K562 (cell line): ENCODE data around the gene LMAN1L. TPM values are rescaled to one million over a fixed set of nuclear protein-coding genes. Genes with fewer than 3 reads are reported as not detected.

Source experiments
- ATAC-seq: fragments of 200-7000 bp; cut with Tn5 transposase; 3 replicates; pipeline ENCODE4 v1.9.1; 2020; ENCODE audit warnings: moderate library complexity
- BruUV-seq: library from RNA; stranded (reverse); fragments of 400-500 nt; replicated peaks from 2 replicates; lab custom pipeline; 2021; lab: Mats Ljungman, UMichigan
- CTCF ChIA-PET: fragments of 300-600 bp; formaldehyde crosslinking; extraction: SDS; loops from one replicate; lab custom pipeline; 2021; ENCODE audit warnings: low intra/inter-chr PET ratio; lab: Yijun Ruan, JAX
- POLR2A ChIA-PET: fragments of 300-600, 350-650 bp; sonication (Branson Sonifier 250); formaldehyde crosslinking; extraction: SDS; loops from one replicate; lab custom pipeline; 2021; ENCODE audit warnings: antibody characterized with exemption, inconsistent platforms; lab: Yijun Ruan, JAX
- DNase-seq, 4 experiments: peaks; one replicate each; pipeline versions ENCODE4 v3.0.0 to v3.0.0-alpha.2; 2011 to 2018; ENCODE audit warnings: low spot score in 3 of 4, mixed read lengths in 3 of 4; ENCODE audit errors: extremely low read depth in 1 of 4
- FAIRE-seq: peaks from 2 replicates; lab custom pipeline; 2011; peaks lifted over from hg19 to GRCh38; lab: Jason Lieb, UNC
- H2AFZ ChIP-seq: 2 replicates; pipeline ENCODE4 v1.6.0; 2011; ENCODE audit warnings: low read depth, low read length, control low read depth, inconsistent platforms
- H3K27ac ChIP-seq: fragments of 200-600 bp; 3 replicates; pipeline ENCODE4 v1.8.0; 2011; ENCODE audit warnings: low read depth, mild to moderate bottlenecking, control low read depth, inconsistent platforms, low read length, moderate library complexity, mixed read lengths; ENCODE audit errors: extremely low read depth
- H3K27me3 ChIP-seq, 2 experiments: fragments of 300-600 bp in 1 of 2; 2 replicates in 1 of 2; 3 replicates in 1 of 2; pipeline versions ENCODE4 v1.6.0 to v1.8.0; 2011; ENCODE audit warnings: inconsistent platforms in 2 of 2, low read length in 2 of 2, mild to moderate bottlenecking in 1 of 2, mixed read lengths in 1 of 2, moderate library complexity in 1 of 2; ENCODE audit not compliant: control insufficient read depth in 2 of 2, insufficient read depth in 2 of 2
- H3K36me3 ChIP-seq: fragments of 300-600 bp; 3 replicates; pipeline ENCODE4 v1.8.0; 2011; ENCODE audit warnings: mild to moderate bottlenecking, low read length, inconsistent platforms; ENCODE audit not compliant: control insufficient read depth, insufficient read depth
- H3K4me1 ChIP-seq, 2 experiments: fragments of 200-600 bp in 1 of 2; replicated peaks in 1 of 2; 2 replicates in 1 of 2; 3 replicates in 1 of 2; pipeline versions ENCODE4 v1.5.1 to v1.8.0; 2011; ENCODE audit warnings: inconsistent platforms in 2 of 2, low read length in 2 of 2, mild to moderate bottlenecking in 1 of 2, mixed read lengths in 1 of 2, moderate library complexity in 1 of 2; ENCODE audit not compliant: control insufficient read depth in 2 of 2, insufficient read depth in 2 of 2
- H3K4me2 ChIP-seq: 2 replicates; pipeline ENCODE4 v1.6.1; 2011; ENCODE audit warnings: low read length, control low read depth, inconsistent platforms, mixed read lengths; ENCODE audit not compliant: insufficient read depth
- H3K4me3 ChIP-seq: fragments of 200-600 bp; sonication (generic), shearing (Covaris generic); 2 replicates; pipeline ENCODE4 v1.5.1; 2016; ENCODE audit warnings: control low read depth, inconsistent platforms
- H3K79me2 ChIP-seq: fragments of 200-600 bp; 3 replicates; pipeline ENCODE4 v1.8.0; 2011; ENCODE audit warnings: low read length, inconsistent platforms; ENCODE audit not compliant: control insufficient read depth, insufficient read depth
- H3K9ac ChIP-seq, 2 experiments: 2 replicates each; pipeline versions ENCODE4 v1.6.0 to v1.6.1; 2011; ENCODE audit warnings: low read depth in 2 of 2, low read length in 2 of 2, control low read depth in 1 of 2, inconsistent platforms in 1 of 2, mild to moderate bottlenecking in 1 of 2, mixed read lengths in 1 of 2; ENCODE audit not compliant: insufficient read depth in 1 of 2
- H3K9me1 ChIP-seq: one replicate; pipeline ENCODE4 v1.6.0; 2011; ENCODE audit warnings: inconsistent platforms, mild to moderate bottlenecking, low read length, moderate library complexity; ENCODE audit not compliant: control insufficient read depth, insufficient read depth
- H3K9me3 ChIP-seq: replicated peaks from 2 replicates; pipeline ENCODE4 v1.5.1; 2011; ENCODE audit warnings: low read depth, low read length, inconsistent platforms; ENCODE audit not compliant: control insufficient read depth, insufficient read depth
- H4K20me1 ChIP-seq: replicated peaks from 2 replicates; pipeline ENCODE4 v1.6.1; 2011; ENCODE audit warnings: low read length, inconsistent platforms, mixed read lengths; ENCODE audit not compliant: control insufficient read depth, insufficient read depth
- AFF1 ChIP-seq, 2 experiments: fragments of 450-650 bp; IDR thresholded peaks; 2 replicates each; pipeline ENCODE4 v1.6.1; 2018; ENCODE audit warnings: mild to moderate bottlenecking in 2 of 2, low read depth in 1 of 2; ENCODE audit not compliant: partially characterized antibody in 2 of 2
- COPS2 ChIP-seq: fragments of 450-650 bp; conservative IDR thresholded peaks from 2 replicates; pipeline ENCODE4 v1.6.1; 2016; ENCODE audit warnings: mild to moderate bottlenecking, moderate library complexity
- FOXJ2 ChIP-seq: fragments of 200-800 bp; sonication (Bioruptor generic); IDR thresholded peaks from 2 replicates; pipeline ENCODE4 v1.6.1; 2016; ENCODE audit warnings: missing genetic modification characterization, missing compliant biosample characterization
- HEY1 ChIP-seq: fragments of 250-450 bp; sonication (Bioruptor Pico); IDR thresholded peaks from 2 replicates; pipeline ENCODE4 v1.5.0; 2020; ENCODE audit warnings: mild to moderate bottlenecking, moderate library complexity, borderline replicate concordance
- JUN ChIP-seq, 2 experiments: sonication (generic) in 1 of 2; formaldehyde crosslinking in 1 of 2; IDR thresholded peaks; 2 replicates each; pipeline versions ENCODE4 v1.6.1 to v1.8.0; 2012 to 2022; ENCODE audit warnings: borderline replicate concordance in 2 of 2, mild to moderate bottlenecking in 2 of 2, improper control_type of control experiment in 1 of 2, low read depth in 1 of 2, low read length in 1 of 2, missing genetic modification reagents in 1 of 2
- MAFK ChIP-seq: IDR thresholded peaks from 2 replicates; pipeline ENCODE4 v1.6.1; 2011; ENCODE audit warnings: low read length, improper control_type of control experiment
- MITF ChIP-seq: IDR thresholded peaks from 2 replicates; pipeline ENCODE4 v1.6.1; 2014; ENCODE audit warnings: antibody characterized with exemption
- PHF21A ChIP-seq: fragments of 450-650 bp; IDR thresholded peaks from 2 replicates; pipeline ENCODE4 v1.6.1; 2017; ENCODE audit warnings: low read depth, borderline replicate concordance
- RBM14 ChIP-seq: fragments of 200-400 bp; formaldehyde crosslinking; IDR thresholded peaks from 2 replicates; pipeline ENCODE4 v1.6.1; 2018; ENCODE audit warnings: low read depth, mild to moderate bottlenecking, low read length, moderate library complexity, borderline replicate concordance; ENCODE audit not compliant: insufficient read depth
- RBM22 ChIP-seq: fragments of 200-400 bp; formaldehyde crosslinking; IDR thresholded peaks from 2 replicates; pipeline ENCODE4 v1.6.1; 2018; ENCODE audit warnings: low read length, low read depth; ENCODE audit not compliant: poor library complexity, severe bottlenecking
- SREBF2 ChIP-seq: sonication (generic); formaldehyde crosslinking; IDR thresholded peaks from 2 replicates; pipeline ENCODE4 v1.4.0; 2020; ENCODE audit warnings: mild to moderate bottlenecking, missing genetic modification reagents
- SRSF9 ChIP-seq: fragments of 200-400 bp; formaldehyde crosslinking; IDR thresholded peaks from 2 replicates; pipeline ENCODE4 v1.6.1; 2017; ENCODE audit warnings: low read depth, low read length, borderline replicate concordance
- U2AF1 ChIP-seq: fragments of 200-400 bp; formaldehyde crosslinking; optimal IDR thresholded peaks from 2 replicates; pipeline ENCODE3; 2017; ENCODE audit warnings: mild to moderate bottlenecking, low read depth, low read length, moderate library complexity
- ZBTB33 ChIP-seq: sonication (generic); formaldehyde crosslinking; IDR thresholded peaks from 2 replicates; pipeline ENCODE4 v1.8.1; 2023; ENCODE audit warnings: mild to moderate bottlenecking, missing genetic modification reagents
- WGBS: fragments of 100-300 bp; shearing (Covaris generic); methylation state at CpG from one replicate; pipeline ENCODE4 v1.1.6; 2016; ENCODE audit warnings: low coverage, mixed read lengths; ENCODE audit not compliant: insufficient coverage; ENCODE audit errors: missing lambda C conversion rate; 5-methylcytosine and 5-hydroxymethylcytosine counted together
- in situ Hi-C: fragments of 300-500 bp; cut with MboI; formaldehyde crosslinking; loops from 4 replicates; pipeline ENCODE4 v1.15.0; 2018; ENCODE audit warnings: inconsistent platforms, mixed read lengths
- intact Hi-C: fragments of 100-400 bp; cut with micrococcal nuclease; formaldehyde crosslinking; loops from 2 replicates; pipeline ENCODE4 v1.14.2; 2022
- polyA plus RNA-seq, 8 experiments: library from polyadenylated mRNA; depleted of rRNA in 4 of 8; stranded (reverse) in 5 of 8; unstranded in 3 of 8; fragments of >200 nt; fragmentation: Nextera tagmentation in 2 of 8; fragmentation: Illumina TruSeq in 1 of 8; extraction: Ambion mirVana in 2 of 8; extraction: Trizol in 1 of 8; gene quantifications; 2 replicates each; pipeline versions ENCODE4 v1.2.1 to v1.2.3, GENCODE V29; 2011 to 2014; ENCODE audit warnings: inconsistent platforms in 1 of 8, missing spikeins in 1 of 8
- total RNA-seq, 7 experiments: library from RNA; depleted of rRNA in 6 of 7; stranded (reverse); fragments of >200 nt in 6 of 7; fragmentation: Illumina TruSeq in 2 of 7; extraction: Trizol in 2 of 7; gene quantifications; 2 replicates each; pipeline versions ENCODE4 v1.2.1 to v1.2.3, GENCODE V29; 2011 to 2021; ENCODE audit warnings: low replicate concordance in 1 of 7

The LMAN1L gene
- total and polyA plus RNA-seq, 9 of the 15 experiments (the other 6 are each of a cell fraction or from before 2014, with no cell fraction given) = not detected

- H3K4me2 ChIP-seq = peak overlapping the region; percentile 99
- ATAC-seq = no peak
- peaks cover 19 to 62% of the 10 kb centered on the region in 2 experiments; a peak in 4 of 5 replicates for H3K4me1 ChIP-seq
- H3K36me3 ChIP-seq = peaks cover 55% of the 10 kb centered on the region; the same call in 2 of the 3 replicates
- peak overlapping the region; percentile 99 for H3K4me3 ChIP-seq
- BruUV-seq = no TSS peak
- POLR2A ChIA-PET = interaction anchor here (0.6 to 1.5 kb wide), 3 partner anchors 16 to 378 kb away, joined by 3 to 5 read pairs (median 3); partner anchors contain the start of gene CPLX3
- in situ Hi-C loops = no loop called here
- H2AFZ ChIP-seq = no peak overlapping the region; the same call in 1 of the 2 replicates
- no peaks in the 10 kb centered on the region for H3K9me3 ChIP-seq
- peaks cover 4% of the 10 kb centered on the region; the same call in 1 of the 2 replicates for H4K20me1 ChIP-seq
- H3K79me2 ChIP-seq = peaks cover 14% of the 10 kb centered on the region; the same call in 2 of the 3 replicates
- FAIRE-seq = no peak
- no peak overlapping the region for H3K27ac ChIP-seq
- CTCF ChIA-PET = no interaction called here
- H3K27me3 ChIP-seq = no peaks in the 10 kb centered on the region
- H3K9ac ChIP-seq = peak overlapping the region; percentile 82 to 96
- WGBS = 64% methylated on average over 14 of the region's 14 CpGs
- H3K9me1 ChIP-seq = peaks cover 8% of the 10 kb centered on the region
- DNase-seq = no peak
- intact Hi-C loops = loop anchor here (5.0 kb wide), 3 partner anchors 50 to 145 kb away; partner anchors contain the start of gene MPI
- TF ChIP-seq RBM22 (no peak), SREBF2 (CRISPR knock-in tag) (no peak), JUN (IDR thresholded peaks at IDR 0.05; ENCODE audit: borderline replicate concordance, low read depth, low read length) (no peak), JUN (CRISPR knock-in tag; IDR thresholded peaks at IDR 0.05; ENCODE audit: borderline replicate concordance) (no peak), RBM14 (no peak), MITF (no peak), AFF1 (IDR thresholded peaks at IDR 0.05; ENCODE audit: low read depth in 1 of 2, partially characterized antibody in 2 of 2) (no peak), PHF21A (no peak), MAFK (no peak), HEY1 (CRISPR knock-in tag) (no peak), ZBTB33 (CRISPR knock-in tag) (no peak), COPS2 (no peak), SRSF9 (no peak), FOXJ2 (tag) (no peak), U2AF1 (no peak)
Measured at GRCh38 chr15:74841891-74842373, 29.3 kb downstream of the LMAN1L start.
